ENCODE results near the gene MAFG.

DNA sequence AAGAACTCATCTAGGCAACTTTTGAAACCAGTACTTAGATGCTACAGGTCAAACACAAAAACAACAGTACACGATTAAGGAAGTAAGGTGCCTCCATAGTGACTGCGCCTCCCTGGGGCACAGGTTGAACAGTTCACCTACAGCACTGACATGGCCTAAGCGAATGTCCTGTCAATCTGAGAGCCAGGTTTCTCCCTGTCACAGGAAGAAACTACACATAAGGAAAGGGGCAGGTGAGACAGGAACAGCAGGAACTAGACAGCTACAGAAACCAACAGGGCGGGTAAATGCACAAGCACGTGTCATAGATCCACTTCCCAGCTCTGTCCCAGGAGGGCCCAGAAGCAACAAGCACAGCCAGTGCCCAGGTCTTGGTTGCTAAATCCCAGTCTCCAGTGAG is 48.4 kb downstream of the MAFG start:
- no peak for TF ChIP-seq EZH2 (IDR thresholded peaks at IDR 0.05; ENCODE audit: low read depth, unreplicated experiment)
- TF ChIP-seq, protein P1, sequence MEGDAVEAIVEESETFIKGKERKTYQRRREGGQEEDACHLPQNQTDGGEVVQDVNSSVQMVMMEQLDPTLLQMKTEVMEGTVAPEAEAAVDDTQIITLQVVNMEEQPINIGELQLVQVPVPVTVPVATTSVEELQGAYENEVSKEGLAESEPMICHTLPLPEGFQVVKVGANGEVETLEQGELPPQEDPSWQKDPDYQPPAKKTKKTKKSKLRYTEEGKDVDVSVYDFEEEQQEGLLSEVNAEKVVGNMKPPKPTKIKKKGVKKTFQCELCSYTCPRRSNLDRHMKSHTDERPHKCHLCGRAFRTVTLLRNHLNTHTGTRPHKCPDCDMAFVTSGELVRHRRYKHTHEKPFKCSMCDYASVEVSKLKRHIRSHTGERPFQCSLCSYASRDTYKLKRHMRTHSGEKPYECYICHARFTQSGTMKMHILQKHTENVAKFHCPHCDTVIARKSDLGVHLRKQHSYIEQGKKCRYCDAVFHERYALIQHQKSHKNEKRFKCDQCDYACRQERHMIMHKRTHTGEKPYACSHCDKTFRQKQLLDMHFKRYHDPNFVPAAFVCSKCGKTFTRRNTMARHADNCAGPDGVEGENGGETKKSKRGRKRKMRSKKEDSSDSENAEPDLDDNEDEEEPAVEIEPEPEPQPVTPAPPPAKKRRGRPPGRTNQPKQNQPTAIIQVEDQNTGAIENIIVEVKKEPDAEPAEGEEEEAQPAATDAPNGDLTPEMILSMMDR (conservative IDR thresholded peaks at IDR 0.05; ENCODE audit: low read depth in 2 of 2), result no peak
- TF ChIP-seq POLR2AphosphoS5 (IDR thresholded peaks at IDR 0.05; ENCODE audit: low read depth), result no peak
- TF ChIP-seq, protein P2, sequence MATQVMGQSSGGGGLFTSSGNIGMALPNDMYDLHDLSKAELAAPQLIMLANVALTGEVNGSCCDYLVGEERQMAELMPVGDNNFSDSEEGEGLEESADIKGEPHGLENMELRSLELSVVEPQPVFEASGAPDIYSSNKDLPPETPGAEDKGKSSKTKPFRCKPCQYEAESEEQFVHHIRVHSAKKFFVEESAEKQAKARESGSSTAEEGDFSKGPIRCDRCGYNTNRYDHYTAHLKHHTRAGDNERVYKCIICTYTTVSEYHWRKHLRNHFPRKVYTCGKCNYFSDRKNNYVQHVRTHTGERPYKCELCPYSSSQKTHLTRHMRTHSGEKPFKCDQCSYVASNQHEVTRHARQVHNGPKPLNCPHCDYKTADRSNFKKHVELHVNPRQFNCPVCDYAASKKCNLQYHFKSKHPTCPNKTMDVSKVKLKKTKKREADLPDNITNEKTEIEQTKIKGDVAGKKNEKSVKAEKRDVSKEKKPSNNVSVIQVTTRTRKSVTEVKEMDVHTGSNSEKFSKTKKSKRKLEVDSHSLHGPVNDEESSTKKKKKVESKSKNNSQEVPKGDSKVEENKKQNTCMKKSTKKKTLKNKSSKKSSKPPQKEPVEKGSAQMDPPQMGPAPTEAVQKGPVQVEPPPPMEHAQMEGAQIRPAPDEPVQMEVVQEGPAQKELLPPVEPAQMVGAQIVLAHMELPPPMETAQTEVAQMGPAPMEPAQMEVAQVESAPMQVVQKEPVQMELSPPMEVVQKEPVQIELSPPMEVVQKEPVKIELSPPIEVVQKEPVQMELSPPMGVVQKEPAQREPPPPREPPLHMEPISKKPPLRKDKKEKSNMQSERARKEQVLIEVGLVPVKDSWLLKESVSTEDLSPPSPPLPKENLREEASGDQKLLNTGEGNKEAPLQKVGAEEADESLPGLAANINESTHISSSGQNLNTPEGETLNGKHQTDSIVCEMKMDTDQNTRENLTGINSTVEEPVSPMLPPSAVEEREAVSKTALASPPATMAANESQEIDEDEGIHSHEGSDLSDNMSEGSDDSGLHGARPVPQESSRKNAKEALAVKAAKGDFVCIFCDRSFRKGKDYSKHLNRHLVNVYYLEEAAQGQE (IDR thresholded peaks at IDR 0.05; ENCODE audit: unreplicated experiment), result no peak
- no peak for TF ChIP-seq EZH2phosphoT487 (IDR thresholded peaks at IDR 0.05; ENCODE audit: unreplicated experiment)
- TF ChIP-seq JUNB (IDR thresholded peaks at IDR 0.05; ENCODE audit: unreplicated experiment), result no peak
- no peak for TF ChIP-seq STAT1 (IDR thresholded peaks at IDR 0.05; ENCODE audit: unreplicated experiment)
- no peak for TF ChIP-seq CREB1 (CRISPR knock-in tag; IDR thresholded peaks at IDR 0.05; ENCODE audit: low read depth)
- TF ChIP-seq, protein P3, sequence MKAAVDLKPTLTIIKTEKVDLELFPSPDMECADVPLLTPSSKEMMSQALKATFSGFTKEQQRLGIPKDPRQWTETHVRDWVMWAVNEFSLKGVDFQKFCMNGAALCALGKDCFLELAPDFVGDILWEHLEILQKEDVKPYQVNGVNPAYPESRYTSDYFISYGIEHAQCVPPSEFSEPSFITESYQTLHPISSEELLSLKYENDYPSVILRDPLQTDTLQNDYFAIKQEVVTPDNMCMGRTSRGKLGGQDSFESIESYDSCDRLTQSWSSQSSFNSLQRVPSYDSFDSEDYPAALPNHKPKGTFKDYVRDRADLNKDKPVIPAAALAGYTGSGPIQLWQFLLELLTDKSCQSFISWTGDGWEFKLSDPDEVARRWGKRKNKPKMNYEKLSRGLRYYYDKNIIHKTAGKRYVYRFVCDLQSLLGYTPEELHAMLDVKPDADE (IDR thresholded peaks at IDR 0.05), result no peak
- TF ChIP-seq ZNF331 (CRISPR knock-in tag; IDR thresholded peaks at IDR 0.05; ENCODE audit: low read depth), result no peak
- no peak for TF ChIP-seq ZNF114 (CRISPR knock-in tag; IDR thresholded peaks at IDR 0.05)
- no peak for TF ChIP-seq NANOG (IDR thresholded peaks at IDR 0.05; ENCODE audit: borderline replicate concordance)
